ENCODE data around the gene UNC93A. TPM values are rescaled to one million over a fixed set of nuclear protein-coding genes. Genes with fewer than 3 reads are reported as not detected.
"Not testable (repeated sequence)": the region's sequence is repeated elsewhere in the genome, so short reads cannot be mapped to it uniquely, and the experiment has no call there.

Gene UNC93A
- total and polyA plus RNA-seq, 2 experiments from 2014 or later: 38.8 to 66.6 TPM

- TF ChIP-seq CTCF (IDR thresholded peaks at IDR 0.05; ENCODE audit: poor library complexity): no peak
- TF ChIP-seq EZH2 (IDR thresholded peaks at IDR 0.05; ENCODE audit: borderline replicate concordance): no peak
- no peak for TF ChIP-seq EZH2phosphoT487 (IDR thresholded peaks at IDR 0.05; ENCODE audit: low read depth, severe bottlenecking, unreplicated experiment)
- Histone ChIP-seq H3K36me3 (replicated peaks; ENCODE audit: insufficient read depth, low read depth) (no peaks in the 10 kb centered on the region), H2AFZ (no peak overlapping the region), H3K9me3 (ENCODE audit: low read depth) (no peaks in the 10 kb centered on the region), H3K4me1 (ENCODE audit: insufficient read depth) (peaks cover 16% of the 10 kb centered on the region), H4K20me1 (ENCODE audit: insufficient read depth, poor library complexity, severe bottlenecking) (no peaks in the 10 kb centered on the region), H3K4me3 (no peak overlapping the region), H3K27ac (no peak overlapping the region), H3K27me3 (no peaks in the 10 kb centered on the region), H3K79me2 (peaks cover 4% of the 10 kb centered on the region), H3K9me2 (replicated peaks; ENCODE audit: insufficient read depth) (no peaks in the 10 kb centered on the region), H3K4me2 (no peak overlapping the region)
- no peak for DNase-seq (ENCODE audit: low spot score)
- 60% methylated on average over 3 of the region's 3 CpGs for WGBS (ENCODE audit: low lambda C conversion rate, missing lambda C conversion rate)
Measured at GRCh38 chr6:167279766-167280446, 11.2 kb upstream of the UNC93A start.

- H3K9me2 ChIP-seq (replicated peaks; ENCODE audit: insufficient read depth); DNase-seq (ENCODE audit: low spot score); H4K20me1 ChIP-seq (ENCODE audit: insufficient read depth, poor library complexity, severe bottlenecking); H3K79me2 ChIP-seq; H3K27me3 ChIP-seq; H3K4me3 ChIP-seq; H2AFZ ChIP-seq; H3K9me3 ChIP-seq (ENCODE audit: low read depth); H3K4me2 ChIP-seq; H3K27ac ChIP-seq; H3K36me3 ChIP-seq (replicated peaks; ENCODE audit: insufficient read depth, low read depth): not testable (repeated sequence)
- WGBS (ENCODE audit: low lambda C conversion rate, missing lambda C conversion rate): 69% methylated on average over 5 of the region's 5 CpGs
- peaks cover 16% of the 10 kb centered on the region for H3K4me1 ChIP-seq (ENCODE audit: insufficient read depth)
Measured at GRCh38 chr6:167280466-167280865, 10.6 kb upstream of the UNC93A start.

- no peak for DNase-seq (ENCODE audit: low spot score)
Measured at GRCh38 chr6:167282165-167282564, 8.9 kb upstream of the UNC93A start.

GRCh38 chr6:167284565-167284964 is 6.5 kb upstream of the UNC93A start:
- not testable (repeated sequence) for H3K4me2 ChIP-seq; H3K36me3 ChIP-seq (replicated peaks; ENCODE audit: insufficient read depth, low read depth); H3K9me2 ChIP-seq (replicated peaks; ENCODE audit: insufficient read depth); H3K27me3 ChIP-seq; H3K4me3 ChIP-seq; H3K9me3 ChIP-seq (ENCODE audit: low read depth); H3K79me2 ChIP-seq; H4K20me1 ChIP-seq (ENCODE audit: insufficient read depth, poor library complexity, severe bottlenecking); H2AFZ ChIP-seq; H3K27ac ChIP-seq; DNase-seq (ENCODE audit: low spot score)
- H3K4me1 ChIP-seq (ENCODE audit: insufficient read depth): peaks cover 14% of the 10 kb centered on the region
- WGBS (ENCODE audit: low lambda C conversion rate, missing lambda C conversion rate): 93% methylated on average over 11 of the region's 13 CpGs

More at GRCh38 chr6:167282165-167282564, 8.9 kb upstream of the UNC93A start:
- H3K4me3 ChIP-seq: no peak overlapping the region
- H3K27ac ChIP-seq: no peak overlapping the region
- no peak overlapping the region for H2AFZ ChIP-seq
- peaks cover 20% of the 10 kb centered on the region for H3K4me1 ChIP-seq (ENCODE audit: insufficient read depth)
- H3K9me2 ChIP-seq (replicated peaks; ENCODE audit: insufficient read depth): no peaks in the 10 kb centered on the region
- no peak overlapping the region for H3K4me2 ChIP-seq
- no peaks in the 10 kb centered on the region for H3K9me3 ChIP-seq (ENCODE audit: low read depth)
- no peaks in the 10 kb centered on the region for H4K20me1 ChIP-seq (ENCODE audit: insufficient read depth, poor library complexity, severe bottlenecking)
- no peaks in the 10 kb centered on the region for H3K36me3 ChIP-seq (replicated peaks; ENCODE audit: insufficient read depth, low read depth)
- no peaks in the 10 kb centered on the region for H3K27me3 ChIP-seq
- H3K79me2 ChIP-seq: no peaks in the 10 kb centered on the region
- TF ChIP-seq CTCF (IDR thresholded peaks at IDR 0.05; ENCODE audit: poor library complexity) (no peak), EZH2 (IDR thresholded peaks at IDR 0.05; ENCODE audit: borderline replicate concordance) (no peak), EZH2phosphoT487 (IDR thresholded peaks at IDR 0.05; ENCODE audit: low read depth, severe bottlenecking, unreplicated experiment) (no peak)

Measured in hepatocyte (in vitro differentiated cells).